ENCODE data around the gene IL17REL. TPM values are rescaled to one million over a fixed set of nuclear protein-coding genes. Genes with fewer than 3 reads are reported as not detected.
"Not testable (repeated sequence)": the region's sequence is repeated elsewhere in the genome, so short reads cannot be mapped to it uniquely, and the experiment has no call there.

IL17REL gene
- total RNA-seq, 2 experiments from 2014 or later, result 0.16 TPM

DNA sequence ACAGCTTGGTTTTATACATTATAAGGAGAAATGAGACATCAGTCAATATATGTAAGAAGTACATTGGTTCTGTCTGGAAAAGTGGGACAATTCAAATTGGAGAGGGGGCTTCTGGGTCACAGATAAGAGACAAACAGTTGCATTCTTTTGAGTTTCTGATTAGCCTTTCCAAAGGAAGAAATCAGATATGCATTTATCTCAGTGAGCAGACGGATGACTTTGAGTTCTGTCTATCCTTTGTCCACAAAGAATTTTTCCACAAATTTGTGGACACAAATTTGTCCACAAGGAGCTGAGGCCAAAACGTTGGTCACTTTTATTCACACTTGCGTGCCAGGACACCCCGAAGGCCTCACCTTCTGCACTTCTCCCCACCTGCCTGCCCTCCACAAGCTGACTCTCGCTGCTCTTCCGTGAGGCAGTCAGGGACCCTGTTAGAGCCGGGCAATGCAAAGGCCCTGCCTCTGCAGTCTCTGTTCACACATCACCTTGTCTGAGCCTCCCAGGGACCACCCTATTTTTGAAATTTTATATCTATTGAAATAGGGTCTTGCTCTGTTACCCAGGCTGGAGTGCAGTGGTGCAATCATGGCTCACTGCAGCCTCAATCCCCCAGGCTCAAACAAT is 20.5 kb downstream of the IL17REL start:
- Mint-ChIP-seq H3K9me3 (ENCODE audit: low read depth) (peaks cover 7% of the 10 kb centered on the region), H3K27me3 (no peaks in the 10 kb centered on the region), H3K36me3 (ENCODE audit: low read depth) (peaks cover 4% of the 10 kb centered on the region), H3K4me3 (no peak overlapping the region), H3K27ac (no peak overlapping the region), H3K4me1 (peaks cover 5% of the 10 kb centered on the region)
- ChIA-PET POLR2A (no interaction called here), CTCF (interaction anchor here (1.1 to 2.3 kb wide), 5 partner anchors 13 to 61 kb away, joined by 4 to 8 read pairs (median 6); no protein-coding TSS in a partner anchor)
- DNase-seq (peak; percentile 1), ATAC-seq (no peak)
- intact Hi-C loops (cut with DNase I, micrococcal nuclease), result loop anchor here in 1 of 2 experiments (2.0 kb wide), 2 partner anchors 15 to 39 kb away; no protein-coding TSS in a partner anchor

DNA sequence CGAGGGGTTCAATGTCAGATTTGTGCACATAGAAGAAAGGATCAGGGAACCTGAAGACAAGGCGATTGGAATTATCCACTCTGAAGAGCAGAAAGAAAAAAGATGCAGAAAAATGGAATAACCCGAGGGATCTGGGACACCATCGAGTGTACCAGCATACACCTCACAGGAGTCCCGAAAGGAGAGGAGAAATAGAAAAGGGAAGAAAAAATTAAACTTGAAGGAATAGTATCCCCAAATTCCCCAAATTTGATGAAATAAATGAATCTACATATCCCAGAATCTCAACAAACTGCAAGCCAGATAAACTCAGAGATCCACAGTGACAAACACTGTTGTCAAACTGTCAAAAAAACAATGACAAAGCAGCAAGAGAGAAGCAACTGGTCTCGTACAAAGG is 21.4 kb downstream of the IL17REL start:
- Mint-ChIP-seq H3K4me1 (peaks cover 5% of the 10 kb centered on the region), H3K4me3 (no peak overlapping the region), H3K27ac (no peak overlapping the region), H3K9me3 (ENCODE audit: low read depth) (peaks cover 12% of the 10 kb centered on the region), H3K27me3 (no peaks in the 10 kb centered on the region), H3K36me3 (ENCODE audit: low read depth) (peaks cover 4% of the 10 kb centered on the region)
- DNase-seq (no peak), ATAC-seq (no peak)
- intact Hi-C loops (cut with DNase I, micrococcal nuclease), result no loop called here
- CTCF ChIA-PET, result interaction anchor here (1.9 to 2.2 kb wide), 2 partner anchors 14 to 37 kb away, joined by 6 to 7 read pairs; no protein-coding TSS in a partner anchor
- POLR2A ChIA-PET, result no interaction called here

- ATAC-seq; H3K4me1 Mint-ChIP-seq; H3K27ac Mint-ChIP-seq; intact Hi-C loops (cut with DNase I, micrococcal nuclease); POLR2A ChIA-PET; H3K4me3 Mint-ChIP-seq; CTCF ChIA-PET; H3K27me3 Mint-ChIP-seq; H3K36me3 Mint-ChIP-seq (ENCODE audit: low read depth): not testable (repeated sequence)
- peaks cover 17% of the 10 kb centered on the region for H3K9me3 Mint-ChIP-seq (ENCODE audit: low read depth)
- peak; percentile 1 for DNase-seq
These were observed 22.7 kb downstream of the IL17REL start for GRCh38 chr22:49989826-49990225.

DNA sequence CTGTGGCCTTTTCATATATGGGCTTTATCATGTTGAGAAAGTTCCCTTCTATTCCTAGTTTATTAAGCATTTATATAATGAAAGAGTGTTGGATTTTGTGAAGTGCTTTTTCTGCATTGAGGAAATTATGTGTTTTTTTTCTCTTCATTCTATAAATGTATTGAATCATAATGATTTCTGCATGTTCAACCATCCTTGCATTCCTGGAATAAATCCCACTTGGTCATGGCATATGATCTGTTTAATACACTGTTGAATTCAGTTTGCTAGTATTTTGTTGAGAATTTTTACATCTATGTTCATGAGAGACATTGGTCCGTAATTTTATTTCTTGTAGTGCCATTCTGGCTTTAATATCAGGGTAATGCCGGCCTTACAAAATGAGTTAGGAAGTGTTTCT is 26.2 kb downstream of the IL17REL start:
- intact Hi-C loops (cut with DNase I, micrococcal nuclease), result no loop called here
- ChIA-PET POLR2A (no interaction called here), CTCF (interaction anchor here (1.2 kb wide), 1 partner anchor 59 kb away, joined by 3 read pairs; no protein-coding TSS in a partner anchor)
- Mint-ChIP-seq H3K9me3 (ENCODE audit: low read depth) (peaks cover 19% of the 10 kb centered on the region), H3K36me3 (ENCODE audit: low read depth) (peaks cover 11% of the 10 kb centered on the region), H3K4me3 (no peak overlapping the region), H3K27ac (no peak overlapping the region), H3K4me1 (peaks cover 7% of the 10 kb centered on the region), H3K27me3 (peaks cover 7% of the 10 kb centered on the region)
- DNase-seq, result no peak
- ATAC-seq, result no peak

DNA sequence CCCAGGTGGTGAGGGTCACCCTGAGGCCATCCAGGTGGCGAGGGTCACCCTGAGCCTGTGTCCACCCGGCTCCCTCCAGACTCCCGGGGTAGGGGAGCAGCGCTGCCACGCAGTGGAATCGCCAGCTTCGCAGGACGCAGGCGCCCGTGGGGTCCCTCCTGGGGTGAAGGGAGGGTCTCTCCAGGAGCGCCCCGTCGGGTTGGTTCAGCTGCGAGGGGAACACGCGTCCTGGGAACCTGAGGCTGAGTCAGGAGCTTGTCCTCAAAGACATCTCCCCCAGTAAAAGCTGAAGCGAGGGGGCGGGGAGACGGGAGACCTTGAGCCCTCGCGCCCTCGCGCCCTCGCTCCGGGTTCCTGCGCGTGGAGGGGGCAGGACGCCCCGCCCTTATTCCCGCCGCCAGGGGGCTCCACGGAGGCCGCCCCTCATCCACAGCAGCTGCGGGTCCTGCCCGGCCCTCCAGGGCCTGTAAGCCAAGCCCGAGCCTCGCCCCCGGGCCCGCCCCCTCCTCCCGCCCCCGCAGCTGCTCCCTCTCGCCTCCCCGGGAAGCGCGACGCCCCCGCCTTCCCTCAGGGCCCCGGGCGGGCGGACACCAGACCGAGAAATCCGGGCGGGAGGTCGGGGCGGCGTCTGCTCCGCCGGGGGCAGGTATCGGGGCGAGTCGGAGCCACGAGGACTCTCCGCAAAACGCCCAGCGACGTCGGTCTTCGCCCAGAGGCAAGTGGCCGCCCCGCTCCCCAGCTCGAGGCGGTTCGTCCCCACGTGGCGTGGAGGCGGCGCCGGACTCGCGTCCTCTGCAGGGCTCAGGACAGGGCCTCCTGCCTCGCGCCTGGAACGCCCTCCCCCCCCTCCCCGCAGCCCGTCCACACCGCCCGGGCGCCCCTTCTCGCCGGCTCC is 29.2 kb downstream of the IL17REL start:
- ATAC-seq (peak; percentile 9), DNase-seq (peak; percentile 46)
- Mint-ChIP-seq H3K27me3 (peaks cover 7% of the 10 kb centered on the region), H3K9me3 (ENCODE audit: low read depth) (peaks cover 27% of the 10 kb centered on the region), H3K27ac (no peak overlapping the region), H3K4me1 (peaks cover 23% of the 10 kb centered on the region), H3K4me3 (no peak overlapping the region), H3K36me3 (ENCODE audit: low read depth) (peaks cover 30% of the 10 kb centered on the region)
- POLR2A ChIA-PET, result no interaction called here
- CTCF ChIA-PET, result interaction anchor here (0.6 to 1.6 kb wide), 4 partner anchors 10 to 67 kb away, joined by 3 to 6 read pairs (median 4); no protein-coding TSS in a partner anchor
- intact Hi-C loops (cut with DNase I, micrococcal nuclease), result no loop called here

DNA sequence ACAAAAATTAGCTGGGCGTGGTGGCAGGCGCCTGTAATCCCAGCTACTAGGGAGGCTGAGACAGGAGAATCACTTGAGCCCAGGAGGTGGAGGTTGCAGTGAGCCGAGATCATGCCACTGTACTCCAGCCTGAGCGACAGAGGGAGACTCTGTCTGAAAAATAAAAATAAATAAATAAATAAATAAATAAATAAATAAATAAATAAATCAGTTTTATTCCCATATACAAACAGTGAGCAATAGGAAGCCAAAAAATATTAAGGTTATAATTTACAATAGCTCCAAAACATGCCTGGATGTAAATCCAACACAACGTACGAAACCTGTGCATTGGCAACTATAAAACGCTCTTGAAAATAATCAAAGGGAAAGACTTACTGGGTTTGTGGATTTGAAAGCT is 30.8 kb downstream of the IL17REL start:
- POLR2A ChIA-PET, DNase-seq: not testable (repeated sequence)
- CTCF ChIA-PET, result interaction anchor here (0.9 to 1.3 kb wide), 2 partner anchors 13 to 49 kb away, joined by 3 to 4 read pairs; no protein-coding TSS in a partner anchor

GRCh38 chr22:49979587-49980264 is 32.8 kb downstream of the IL17REL start:
- Mint-ChIP-seq H3K27me3 (peaks cover 7% of the 10 kb centered on the region), H3K36me3 (ENCODE audit: low read depth) (peaks cover 44% of the 10 kb centered on the region), H3K4me1 (peaks cover 46% of the 10 kb centered on the region), H3K27ac (peak overlapping the region; percentile 83), H3K4me3 (peak overlapping the region; percentile 15), H3K9me3 (ENCODE audit: low read depth) (peaks cover 21% of the 10 kb centered on the region)
- DNase-seq (peak; percentile 69), ATAC-seq (peak; percentile 13)
- ChIA-PET POLR2A (interaction anchor here (0.7 to 0.9 kb wide), 2 partner anchors 9 to 44 kb away, joined by 3 read pairs; no protein-coding TSS in a partner anchor), CTCF (interaction anchor here (0.9 to 1.2 kb wide), 5 partner anchors 16 to 51 kb away, joined by 3 to 9 read pairs (median 5); no protein-coding TSS in a partner anchor)
- intact Hi-C loops (cut with DNase I, micrococcal nuclease), result loop anchor here in 1 of 2 experiments (5.0 kb wide), 1 partner anchor 553 kb away; the partner anchor contains the start of gene TYMP

More for the DNA sequence above, 30.8 kb downstream of the IL17REL start:
- H3K4me3 Mint-ChIP-seq; intact Hi-C loops (cut with DNase I, micrococcal nuclease); ATAC-seq; H3K27me3 Mint-ChIP-seq; H3K27ac Mint-ChIP-seq: not testable (repeated sequence)
- Mint-ChIP-seq H3K4me1 (peaks cover 30% of the 10 kb centered on the region), H3K9me3 (ENCODE audit: low read depth) (peaks cover 26% of the 10 kb centered on the region), H3K36me3 (ENCODE audit: low read depth) (peaks cover 38% of the 10 kb centered on the region)

DNA sequence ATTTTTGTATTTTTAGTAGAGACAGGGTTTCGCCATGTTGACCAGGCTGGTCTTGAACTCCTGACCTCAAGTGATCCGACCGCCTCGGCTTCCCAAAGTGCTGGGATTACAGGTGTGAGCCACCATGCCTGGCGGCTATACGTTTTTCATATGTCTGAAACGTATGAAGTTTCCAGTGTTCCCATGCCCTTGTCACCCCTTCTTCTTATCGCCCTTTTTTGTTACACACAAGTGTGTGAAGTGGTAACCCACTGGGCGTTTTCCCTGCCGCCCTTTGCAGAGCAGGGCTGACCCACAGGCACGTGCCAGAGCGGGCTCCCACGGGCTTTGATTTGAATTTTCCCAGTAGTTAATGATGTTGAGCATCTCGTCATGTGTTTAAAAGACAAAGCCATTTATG is 35.0 kb downstream of the IL17REL start:
- H3K9me3 Mint-ChIP-seq (ENCODE audit: low read depth), result peaks cover 20% of the 10 kb centered on the region
- peaks cover 40% of the 10 kb centered on the region for H3K36me3 Mint-ChIP-seq (ENCODE audit: low read depth)
- intact Hi-C loops (cut with DNase I, micrococcal nuclease), result loop anchor here (2.0 to 5.0 kb wide), 5 partner anchors 15 to 555 kb away; partner anchors contain the start of gene TYMP (in 1 of the 2)
- no peak for ATAC-seq
- H3K4me1 Mint-ChIP-seq, result peaks cover 39% of the 10 kb centered on the region
- peak overlapping the region; percentile 44 for H3K27ac Mint-ChIP-seq
- no peak overlapping the region for H3K4me3 Mint-ChIP-seq
- DNase-seq, result peak; percentile 7
- ChIA-PET CTCF (interaction anchor here (2.8 kb wide), 1 partner anchor 53 kb away, joined by 9 read pairs; no protein-coding TSS in a partner anchor), POLR2A (interaction anchor here (0.7 kb wide), 2 partner anchors 50 to 52 kb away, joined by 3 to 5 read pairs; no protein-coding TSS in a partner anchor)
- H3K27me3 Mint-ChIP-seq, result peaks cover 2% of the 10 kb centered on the region

- Mint-ChIP-seq H3K4me3 (peak overlapping the region; percentile 32), H3K36me3 (ENCODE audit: low read depth) (peaks cover 36% of the 10 kb centered on the region), H3K27me3 (no peaks in the 10 kb centered on the region), H3K4me1 (peaks cover 39% of the 10 kb centered on the region), H3K27ac (peak overlapping the region; percentile 90), H3K9me3 (ENCODE audit: low read depth) (peaks cover 18% of the 10 kb centered on the region)
- peak; percentile 82 for DNase-seq
- intact Hi-C loops (cut with DNase I, micrococcal nuclease), result loop anchor here (2.0 to 5.0 kb wide), 5 partner anchors 14 to 556 kb away; partner anchors contain the start of gene TYMP (in 1 of the 2)
- peak; percentile 72 for ATAC-seq
- CTCF ChIA-PET, result interaction anchor here (0.6 to 2.8 kb wide), 9 partner anchors 9 to 551 kb away, joined by 3 to 9 read pairs (median 3); no protein-coding TSS in a partner anchor
- POLR2A ChIA-PET, result interaction anchor here (0.7 to 1.1 kb wide), 5 partner anchors 40 to 51 kb away, joined by 3 to 5 read pairs (median 3); no protein-coding TSS in a partner anchor
These were observed 36.0 kb downstream of the IL17REL start for GRCh38 chr22:49976439-49977175.
